CD4-positive, CD25-positive, alpha-beta regulatory T cell (primary cell): ENCODE data around the gene ATF6. TPM values are rescaled to one million over a fixed set of nuclear protein-coding genes. Genes with fewer than 3 reads are reported as not detected.
A peak's percentile ranks its signal among the peaks of the same experiment; 100 is the strongest.
"Not testable (repeated sequence)": the region's sequence is repeated elsewhere in the genome, so short reads cannot be mapped to it uniquely, and the experiment has no call there.

ENCODE experiments used
- ATAC-seq, 2 donors: fragments of 150-1000 bp; cut with Tn5 transposase; one replicate each; pipeline ENCODE4 v1.10.0; 2021; ENCODE audit warnings: low read depth in 2 of 2, moderate number of reproducible peaks in 2 of 2, moderate library complexity in 1 of 2
- DNase-seq, 3 donors: peaks; one replicate each; pipeline versions ENCODE4 v3.0.0 to v3.0.0-alpha.2; 2012 to 2022; ENCODE audit warnings: mixed read lengths in 1 of 3
- H3K27ac ChIP-seq: one replicate; pipeline ENCODE4 v1.7.0; 2013; ENCODE audit warnings: mild to moderate bottlenecking, low read length; ENCODE audit not compliant: insufficient read depth, poor library complexity, severe bottlenecking
- H3K27me3 ChIP-seq: one replicate; pipeline ENCODE4 v1.7.0; 2013; ENCODE audit warnings: low read length; ENCODE audit not compliant: control insufficient read depth, insufficient read depth
- H3K36me3 ChIP-seq: one replicate; pipeline ENCODE4 v1.7.0; 2013; ENCODE audit warnings: mild to moderate bottlenecking, low read length, moderate library complexity; ENCODE audit not compliant: control insufficient read depth, insufficient read depth
- H3K4me1 ChIP-seq: 2 replicates; pipeline ENCODE4 v1.7.0; 2013; ENCODE audit warnings: mild to moderate bottlenecking, low read length; ENCODE audit not compliant: insufficient read depth, control insufficient read depth, poor library complexity, severe bottlenecking
- H3K4me3 ChIP-seq: one replicate; pipeline ENCODE4 v1.7.0; 2013; ENCODE audit warnings: low read depth, mild to moderate bottlenecking, low read length, moderate library complexity
- H3K9me3 ChIP-seq, 2 experiments: 1 replicate in 1 of 2; 2 replicates in 1 of 2; pipeline ENCODE4 v1.7.0; 2013; ENCODE audit warnings: low read length in 2 of 2, mild to moderate bottlenecking in 1 of 2, moderate library complexity in 1 of 2; ENCODE audit not compliant: control insufficient read depth in 2 of 2
- H3K27ac Mint-ChIP-seq, 3 donors: one replicate each; pipeline ENCODE4 v1.8.0; 2020 to 2022; ENCODE audit warnings: mild to moderate bottlenecking in 3 of 3, mixed read lengths in 3 of 3, moderate library complexity in 2 of 3
- H3K27me3 Mint-ChIP-seq: one replicate; pipeline ENCODE4 v1.8.0; 2022; ENCODE audit warnings: mild to moderate bottlenecking, mixed read lengths
- H3K36me3 Mint-ChIP-seq: one replicate; pipeline ENCODE4 v1.8.0; 2020; ENCODE audit warnings: mixed read lengths
- H3K4me1 Mint-ChIP-seq, 4 donors: one replicate each; pipeline ENCODE4 v1.8.0; 2020 to 2022; ENCODE audit warnings: mixed read lengths in 4 of 4, mild to moderate bottlenecking in 1 of 4
- H3K4me3 Mint-ChIP-seq, 4 donors: one replicate each; pipeline ENCODE4 v1.8.0; 2020 to 2022; ENCODE audit warnings: mild to moderate bottlenecking in 4 of 4, mixed read lengths in 4 of 4, moderate library complexity in 3 of 4
- H3K9me3 Mint-ChIP-seq, 7 donors: one replicate each; pipeline ENCODE4 v1.8.0; 2020 to 2022; ENCODE audit warnings: mixed read lengths in 7 of 7, mild to moderate bottlenecking in 3 of 7, moderate library complexity in 2 of 7
- polyA plus RNA-seq, 4 donors: library from polyadenylated mRNA; unstranded; fragments of 300-500 nt; fragmentation: Illumina TruSeq; gene quantifications; one replicate each; pipeline ENCODE4 v1.2.3, GENCODE V29; 2021
- total RNA-seq: library from RNA; stranded (reverse); gene quantifications from one replicate; pipeline ENCODE4 v1.2.3, GENCODE V29; 2022

Gene ATF6
- total and polyA plus RNA-seq, 5 donors from 2014 or later = 13.5 to 17.8 (median 15.0) TPM

- H3K27me3 ChIP-seq, H3K4me1 ChIP-seq, H3K27ac Mint-ChIP-seq, H3K4me3 ChIP-seq, H3K27me3 Mint-ChIP-seq, DNase-seq, H3K27ac ChIP-seq, H3K4me3 Mint-ChIP-seq, H3K9me3 ChIP-seq, ATAC-seq: not testable (repeated sequence)
- H3K9me3 Mint-ChIP-seq = peaks cover 0 to 13% (median 2%) of the 10 kb centered on the region in 7 donors
- peaks cover 41% of the 10 kb centered on the region for H3K36me3 Mint-ChIP-seq
- H3K36me3 ChIP-seq = peaks cover 33% of the 10 kb centered on the region
- H3K4me1 Mint-ChIP-seq = peaks cover 12 to 17% (median 16%) of the 10 kb centered on the region in 4 donors
Observed at GRCh38 chr1:161809656-161810055, 43.5 kb downstream of the ATF6 start.

GRCh38 chr1:161810780-161811179 lies 44.7 kb downstream of the ATF6 start:
- Histone ChIP-seq H3K9me3 (peaks cover 0 to 3% of the 10 kb centered on the region in 2 experiments), H3K4me3 (no peak overlapping the region), H3K4me1 (no peaks in the 10 kb centered on the region), H3K27ac (no peak overlapping the region), H3K36me3 (peaks cover 35% of the 10 kb centered on the region), H3K27me3 (no peaks in the 10 kb centered on the region)
- DNase-seq = no peak
- H3K4me1 Mint-ChIP-seq = peaks cover 12 to 17% (median 16%) of the 10 kb centered on the region in 4 donors
- peaks cover 41% of the 10 kb centered on the region for H3K36me3 Mint-ChIP-seq
- H3K9me3 Mint-ChIP-seq = peaks cover 0 to 13% (median 2%) of the 10 kb centered on the region in 7 donors
- no peak for ATAC-seq
- H3K27me3 Mint-ChIP-seq = no peaks in the 10 kb centered on the region
- no peak overlapping the region for H3K4me3 Mint-ChIP-seq
- H3K27ac Mint-ChIP-seq = peak overlapping the region in 1 of 3 donors; percentile 21

- Mint-ChIP-seq H3K9me3 (peaks cover 0 to 2% (median 0%) of the 10 kb centered on the region in 7 donors), H3K4me3 (no peak overlapping the region), H3K27ac (no peak overlapping the region), H3K27me3 (no peaks in the 10 kb centered on the region), H3K36me3 (peaks cover 36% of the 10 kb centered on the region), H3K4me1 (peaks cover 0 to 12% (median 5%) of the 10 kb centered on the region in 4 donors)
- no peaks in the 10 kb centered on the region for H3K4me1 ChIP-seq
- DNase-seq (no peak), ATAC-seq (no peak)
- no peak overlapping the region for H3K4me3 ChIP-seq
- H3K27ac ChIP-seq = no peak overlapping the region
- H3K9me3 ChIP-seq = no peaks in the 10 kb centered on the region
- H3K36me3 ChIP-seq = peaks cover 34% of the 10 kb centered on the region
- H3K27me3 ChIP-seq = no peaks in the 10 kb centered on the region
Observed at GRCh38 chr1:161816201-161816600, 50.1 kb downstream of the ATF6 start.

GRCh38 chr1:161817176-161817730 lies 51.1 kb downstream of the ATF6 start:
- peaks cover 4 to 7% (median 5%) of the 10 kb centered on the region in 4 donors for H3K4me1 Mint-ChIP-seq
- H3K4me3 Mint-ChIP-seq = no peak overlapping the region

GRCh38 chr1:161820914-161821313 lies 54.8 kb downstream of the ATF6 start:
- H3K4me1 ChIP-seq = no peaks in the 10 kb centered on the region

More at GRCh38 chr1:161817176-161817730, 51.1 kb downstream of the ATF6 start:
- ATAC-seq = no peak
- Mint-ChIP-seq H3K36me3 (peaks cover 36% of the 10 kb centered on the region), H3K27ac (no peak overlapping the region), H3K9me3 (no peaks in the 10 kb centered on the region), H3K27me3 (no peaks in the 10 kb centered on the region)
- Histone ChIP-seq H3K27me3 (no peaks in the 10 kb centered on the region), H3K27ac (no peak overlapping the region), H3K9me3 (no peaks in the 10 kb centered on the region), H3K36me3 (peaks cover 43% of the 10 kb centered on the region), H3K4me3 (no peak overlapping the region), H3K4me1 (no peaks in the 10 kb centered on the region)
- no peak for DNase-seq

GRCh38 chr1:161824618-161825017 lies 58.5 kb downstream of the ATF6 start:
- no peaks in the 10 kb centered on the region for H3K4me1 ChIP-seq
- DNase-seq (no peak), ATAC-seq (no peak)
- Mint-ChIP-seq H3K4me1 (peaks cover 3 to 16% (median 10%) of the 10 kb centered on the region in 4 donors), H3K36me3 (peaks cover 57% of the 10 kb centered on the region), H3K27ac (no peak overlapping the region), H3K9me3 (peaks cover 0 to 3% (median 0%) of the 10 kb centered on the region in 7 donors), H3K27me3 (no peaks in the 10 kb centered on the region), H3K4me3 (no peak overlapping the region)
- H3K36me3 ChIP-seq = peaks cover 51% of the 10 kb centered on the region
- no peaks in the 10 kb centered on the region for H3K27me3 ChIP-seq
- no peak overlapping the region for H3K27ac ChIP-seq
- no peaks in the 10 kb centered on the region for H3K9me3 ChIP-seq
- no peak overlapping the region for H3K4me3 ChIP-seq

More at GRCh38 chr1:161820914-161821313, 54.8 kb downstream of the ATF6 start:
- H3K36me3 Mint-ChIP-seq = peaks cover 47% of the 10 kb centered on the region
- peaks cover 4 to 10% (median 7%) of the 10 kb centered on the region in 4 donors for H3K4me1 Mint-ChIP-seq
- Histone ChIP-seq H3K9me3 (no peaks in the 10 kb centered on the region), H3K4me3 (no peak overlapping the region), H3K36me3 (peaks cover 56% of the 10 kb centered on the region), H3K27ac (no peak overlapping the region), H3K27me3 (no peaks in the 10 kb centered on the region)
- H3K9me3 Mint-ChIP-seq = no peaks in the 10 kb centered on the region
- ATAC-seq = no peak
- no peaks in the 10 kb centered on the region for H3K27me3 Mint-ChIP-seq
- no peak for DNase-seq
- H3K27ac Mint-ChIP-seq = no peak overlapping the region
- no peak overlapping the region for H3K4me3 Mint-ChIP-seq

GRCh38 chr1:161825831-161826230 lies 59.7 kb downstream of the ATF6 start:
- Mint-ChIP-seq H3K4me3 (no peak overlapping the region), H3K36me3 (peaks cover 56% of the 10 kb centered on the region), H3K4me1 (peaks cover 3 to 16% (median 10%) of the 10 kb centered on the region in 4 donors), H3K9me3 (peaks cover 0 to 3% (median 0%) of the 10 kb centered on the region in 7 donors), H3K27me3 (no peaks in the 10 kb centered on the region), H3K27ac (no peak overlapping the region)
- H3K27ac ChIP-seq = no peak overlapping the region
- no peak overlapping the region for H3K4me3 ChIP-seq
- peaks cover 44% of the 10 kb centered on the region for H3K36me3 ChIP-seq
- no peaks in the 10 kb centered on the region for H3K4me1 ChIP-seq
- no peaks in the 10 kb centered on the region for H3K27me3 ChIP-seq
- ATAC-seq (no peak), DNase-seq (no peak)
- H3K9me3 ChIP-seq = no peaks in the 10 kb centered on the region

- no peaks in the 10 kb centered on the region for H3K27me3 Mint-ChIP-seq
Observed at GRCh38 chr1:161826478-161826877, 60.4 kb downstream of the ATF6 start.

More at GRCh38 chr1:161826478-161826877, 60.4 kb downstream of the ATF6 start:
- no peak for ATAC-seq
- H3K27ac Mint-ChIP-seq = peak overlapping the region in 1 of 3 donors; percentile 0
- DNase-seq = no peak
- H3K4me1 Mint-ChIP-seq = peaks cover 7 to 16% (median 10%) of the 10 kb centered on the region in 4 donors
- Histone ChIP-seq H3K27ac (no peak overlapping the region), H3K27me3 (no peaks in the 10 kb centered on the region), H3K9me3 (no peaks in the 10 kb centered on the region), H3K36me3 (peaks cover 38% of the 10 kb centered on the region), H3K4me1 (no peaks in the 10 kb centered on the region), H3K4me3 (no peak overlapping the region)
- no peak overlapping the region for H3K4me3 Mint-ChIP-seq
- H3K9me3 Mint-ChIP-seq = peaks cover 0 to 3% (median 0%) of the 10 kb centered on the region in 7 donors
- H3K36me3 Mint-ChIP-seq = peaks cover 49% of the 10 kb centered on the region
